HG03521 (cell line): ENCODE results near the gene KCNMA1.
"Not testable (repeated sequence)": the region's sequence is repeated elsewhere in the genome, so short reads cannot be mapped to it uniquely, and the experiment has no call there.

Experiments used
- ATAC-seq: cut with Tn5 transposase; IDR thresholded peaks from one replicate; pipeline ENCODE4 v1.9.1; 2021; ENCODE audit warnings: mild to moderate bottlenecking, moderate library complexity; ENCODE audit not compliant: unreplicated experiment

The KCNMA1 gene

DNA sequence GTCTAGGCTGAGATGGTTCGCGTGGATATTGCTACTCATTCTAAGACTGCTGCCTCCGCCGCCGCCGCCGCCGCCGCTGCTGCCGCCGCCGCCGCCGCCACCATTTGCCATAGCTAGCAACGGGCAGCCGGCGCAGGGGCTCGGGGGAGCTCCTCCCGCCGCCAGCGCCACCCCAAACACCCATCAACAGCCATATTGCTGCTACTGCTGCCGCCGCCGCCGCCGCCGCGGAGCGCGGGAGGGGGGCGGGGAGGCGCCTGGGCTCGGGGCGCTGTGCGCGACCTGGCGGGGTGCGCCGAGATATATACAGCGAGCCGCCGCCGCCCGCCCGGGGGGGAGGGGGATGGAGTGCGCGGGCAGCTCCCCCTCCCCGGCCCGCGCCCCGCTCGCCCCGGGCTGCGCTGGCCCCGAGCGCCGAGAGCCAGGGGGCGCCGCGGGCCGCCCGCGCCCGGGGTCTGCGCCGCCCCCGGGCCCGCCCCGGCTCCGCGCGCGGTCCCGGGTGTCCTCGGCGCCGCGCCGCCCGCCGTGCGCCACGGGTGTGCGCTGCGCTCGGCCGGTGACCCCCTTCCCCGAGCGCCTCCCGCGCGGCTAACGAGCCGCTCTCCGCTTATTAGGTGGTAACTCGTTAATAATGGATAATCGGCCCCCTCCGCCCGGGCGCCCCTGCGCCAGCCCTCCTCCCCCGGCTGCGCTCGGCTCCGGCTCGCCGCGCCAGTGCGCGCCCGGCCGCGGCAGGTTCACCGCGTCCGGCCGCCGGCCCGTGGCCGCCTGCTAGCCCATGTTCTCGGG lies at the start of gene KCNMA1:
KCNMA1 (minus strand) TSS at position 277 of the 789 bp plus-strand sequence.
- ATAC-seq: no peak

DNA sequence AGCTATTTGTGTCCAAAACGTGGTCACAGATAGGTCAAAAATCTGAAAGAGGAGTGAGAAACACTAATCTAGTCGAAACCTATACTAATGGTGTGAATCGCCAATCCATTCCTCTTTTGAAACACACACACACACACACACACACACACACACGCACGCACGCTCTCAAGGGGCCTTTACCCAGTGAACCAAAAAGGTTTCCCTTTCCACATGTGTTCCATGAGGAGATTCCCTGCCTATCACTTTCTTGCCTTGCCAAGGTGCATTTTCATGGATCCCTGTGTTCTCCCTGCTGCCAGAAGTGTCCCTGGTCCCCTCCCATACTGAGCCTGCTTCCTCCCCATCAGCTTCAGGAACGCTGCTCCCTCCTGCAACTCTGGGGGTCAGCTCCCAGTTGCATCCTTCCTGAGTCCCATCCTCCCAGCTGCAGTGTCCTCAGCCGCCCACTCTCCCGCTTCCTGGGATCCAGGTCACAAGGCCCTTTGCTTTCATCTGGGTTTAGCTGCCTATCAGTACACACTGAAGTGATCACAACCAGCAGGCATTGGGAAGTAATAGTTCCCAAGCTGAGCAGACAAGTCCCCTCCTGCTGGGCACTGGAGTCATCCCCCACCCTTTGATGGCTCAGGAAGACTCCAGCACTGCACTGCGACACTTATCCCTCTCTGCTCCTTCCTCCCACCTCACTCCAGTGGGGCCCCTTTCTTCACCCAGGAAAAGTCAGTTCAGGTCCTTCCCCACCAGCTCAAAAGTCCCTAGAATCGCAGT lies 49.2 kb upstream of the KCNMA1 start:
- no peak for ATAC-seq

DNA sequence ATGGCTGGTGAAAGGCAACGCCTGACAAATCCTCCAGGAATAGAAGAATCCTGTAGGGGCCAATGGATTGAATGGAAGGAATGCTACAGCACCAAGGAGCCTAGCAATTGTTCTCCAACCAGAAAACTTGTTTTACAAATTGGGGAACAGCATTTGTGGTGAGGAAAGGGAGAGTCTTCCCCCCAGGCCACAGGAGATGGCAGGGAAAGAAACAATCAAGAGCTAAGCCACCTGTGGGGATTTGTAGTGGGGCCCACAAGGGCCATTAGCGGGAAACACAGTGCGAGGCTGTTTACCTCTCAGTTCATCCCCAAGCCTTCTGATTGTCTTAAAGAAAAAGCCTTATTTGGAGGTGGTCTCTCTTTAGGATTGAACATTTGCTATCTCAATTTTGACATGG lies 48.5 kb upstream of the KCNMA1 start:
- no peak for ATAC-seq

DNA sequence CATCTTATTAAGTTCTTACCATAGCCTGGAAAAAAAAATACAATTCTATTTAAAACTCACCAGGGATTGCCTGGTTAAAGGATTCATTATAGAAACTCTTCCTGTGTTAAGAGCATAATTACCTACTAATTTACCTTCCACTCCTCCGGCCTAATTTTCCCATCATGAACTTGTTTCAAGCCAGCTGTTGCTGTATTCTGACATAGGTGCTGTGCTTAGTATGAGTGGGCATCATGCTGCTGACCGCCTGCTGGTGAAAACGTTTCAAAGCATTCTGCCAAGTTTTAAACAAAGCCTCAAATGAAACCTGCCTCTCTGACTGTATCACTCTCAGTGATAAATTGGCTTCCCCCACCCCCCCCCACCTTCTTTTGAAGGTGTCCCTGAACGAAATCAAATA lies 47.8 kb upstream of the KCNMA1 start:
- ATAC-seq: no peak

DNA sequence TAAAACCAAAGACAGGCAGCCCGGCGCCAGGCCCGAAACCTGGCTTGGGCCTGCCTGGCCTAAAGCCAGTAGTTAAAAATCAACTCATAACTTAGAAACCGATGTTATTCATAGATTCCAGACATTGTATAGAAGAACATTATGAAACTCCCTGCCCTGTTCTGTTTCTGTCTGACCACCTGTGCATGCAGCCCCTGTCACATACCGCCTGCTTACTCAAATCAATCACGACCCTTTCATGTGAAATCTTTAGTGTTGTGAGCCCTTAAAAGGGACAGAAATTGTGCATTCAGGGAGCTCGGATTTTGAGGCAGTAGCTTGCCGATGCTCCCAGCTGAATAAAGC lies 45.5 kb upstream of the KCNMA1 start:
- not testable (repeated sequence) for ATAC-seq

DNA sequence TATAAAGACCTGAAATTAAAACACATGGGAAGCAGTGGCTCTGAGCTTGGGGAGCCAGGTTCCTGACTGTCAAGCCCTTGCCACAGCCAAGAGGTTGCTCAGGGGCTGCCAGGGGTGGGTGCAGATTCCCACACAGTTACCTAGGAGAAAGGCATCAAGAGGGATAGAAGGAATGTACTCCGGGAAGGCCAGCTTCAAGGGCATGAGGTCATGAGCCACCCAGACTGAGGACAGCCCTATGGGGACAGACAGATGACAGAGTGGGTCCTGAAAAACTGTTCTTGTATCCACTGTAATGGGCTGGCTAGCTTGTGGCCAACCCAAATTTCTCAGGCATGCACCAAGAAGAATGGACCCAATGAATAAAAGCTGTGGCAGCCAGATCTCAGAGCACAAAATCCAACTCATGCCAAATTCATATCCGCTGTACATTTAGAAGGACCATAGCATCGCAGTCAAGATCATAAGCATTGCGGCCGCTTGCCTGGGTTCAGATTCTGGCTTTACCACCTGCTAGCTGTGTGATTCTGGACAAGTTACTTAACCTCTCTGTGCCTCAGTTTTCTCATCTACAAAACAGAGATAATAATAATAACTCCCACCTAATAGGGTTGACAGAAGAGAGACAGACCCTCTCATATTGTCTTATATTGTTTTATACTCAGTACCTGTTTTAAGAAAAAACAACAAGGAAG lies 44.9 kb upstream of the KCNMA1 start:
- no peak for ATAC-seq

DNA sequence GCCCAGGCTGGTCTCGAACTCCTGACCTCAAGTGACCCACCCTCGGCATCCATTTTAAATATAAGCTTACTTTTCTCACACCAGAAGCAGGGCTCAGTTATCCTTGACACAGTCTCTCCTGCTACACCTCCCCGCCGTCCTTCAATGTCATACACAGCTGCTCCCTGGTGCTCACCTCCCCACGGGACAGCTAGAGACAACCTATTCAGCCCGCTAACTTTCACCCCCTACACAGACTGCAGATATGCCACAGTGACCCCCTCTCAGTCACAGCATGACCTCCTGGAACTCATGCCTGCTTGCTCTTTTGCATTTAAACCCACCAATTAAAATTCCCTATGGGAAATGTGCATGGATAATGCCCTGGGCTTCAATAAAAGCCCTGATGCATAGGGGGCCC lies 44.2 kb upstream of the KCNMA1 start:
- no peak for ATAC-seq

DNA sequence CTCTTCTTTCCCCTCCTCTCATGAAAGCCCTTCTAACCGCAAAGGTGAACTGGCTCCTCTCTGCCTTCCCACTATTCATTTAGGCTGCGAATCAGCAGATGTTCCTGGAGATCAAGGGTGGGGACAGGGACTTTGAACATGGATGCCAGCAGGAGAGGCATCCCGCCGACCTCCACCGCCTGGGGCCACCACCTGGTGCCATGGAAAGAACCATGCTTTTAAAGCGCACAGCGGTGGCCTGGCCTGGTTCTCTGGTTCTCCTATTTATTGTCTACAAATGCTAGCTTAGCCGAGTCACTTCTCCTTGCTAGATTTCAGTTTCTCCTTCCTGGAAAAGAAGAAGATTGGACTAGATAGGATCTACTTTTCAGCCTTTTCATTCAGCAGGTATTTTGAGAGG lies 43.2 kb upstream of the KCNMA1 start:
- no peak for ATAC-seq

DNA sequence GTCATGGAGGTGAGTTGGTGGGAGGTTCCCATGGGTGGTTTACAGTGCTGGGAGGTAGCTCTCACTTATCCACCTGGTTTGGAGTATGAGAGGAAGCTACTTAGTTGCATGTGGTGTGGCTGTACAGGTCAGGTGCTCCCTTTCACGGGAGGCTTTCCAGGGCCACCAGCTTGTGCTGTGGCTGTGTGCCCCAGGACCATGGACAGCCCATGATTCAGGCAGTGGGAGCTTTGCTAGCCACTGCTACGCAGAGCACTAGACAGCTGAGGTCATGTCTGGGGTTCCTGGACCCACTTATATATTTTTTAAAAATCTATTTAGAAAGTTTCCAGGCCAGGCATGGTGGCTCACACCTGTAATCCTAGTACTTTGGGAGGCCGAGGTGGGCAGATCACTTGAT lies 42.5 kb upstream of the KCNMA1 start:
- ATAC-seq: no peak

DNA sequence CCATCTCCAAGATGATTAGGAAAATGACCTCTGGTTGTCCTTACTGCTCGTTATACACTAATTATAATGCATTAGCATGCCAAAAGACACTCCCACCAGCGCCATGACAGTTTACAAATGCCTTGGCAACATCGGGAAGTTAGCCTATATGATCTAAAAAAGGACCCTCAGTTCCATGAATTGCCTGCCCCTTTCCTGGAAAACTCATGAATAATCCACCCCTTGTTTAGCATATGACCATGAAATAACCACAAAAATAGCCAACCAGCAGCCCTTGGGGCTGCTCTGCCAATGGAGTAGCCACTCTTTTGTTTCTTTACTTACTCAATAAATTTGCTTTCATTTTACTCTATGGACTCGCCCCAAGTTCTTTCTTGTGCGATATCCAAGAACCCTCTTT lies 41.6 kb upstream of the KCNMA1 start:
- ATAC-seq: no peak

DNA sequence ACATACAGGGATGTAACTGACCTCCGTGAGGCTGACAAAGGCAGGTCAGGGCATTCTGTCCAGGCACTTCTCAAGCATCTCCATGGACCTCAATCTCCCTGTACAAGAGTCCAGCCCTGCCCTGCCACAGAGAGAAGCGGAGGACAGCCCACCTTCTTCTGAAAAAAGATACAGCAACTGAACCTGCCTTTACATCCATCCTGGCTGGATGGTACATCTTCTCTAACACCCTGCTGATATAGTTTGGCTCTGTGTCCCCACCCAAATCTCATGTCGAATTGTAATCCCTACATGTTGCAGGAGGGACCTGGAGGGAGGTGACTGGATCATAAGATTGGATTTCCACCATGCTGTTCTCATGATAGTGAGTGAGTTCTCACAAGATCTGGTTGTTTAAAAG lies 40.5 kb upstream of the KCNMA1 start:
- no peak for ATAC-seq

DNA sequence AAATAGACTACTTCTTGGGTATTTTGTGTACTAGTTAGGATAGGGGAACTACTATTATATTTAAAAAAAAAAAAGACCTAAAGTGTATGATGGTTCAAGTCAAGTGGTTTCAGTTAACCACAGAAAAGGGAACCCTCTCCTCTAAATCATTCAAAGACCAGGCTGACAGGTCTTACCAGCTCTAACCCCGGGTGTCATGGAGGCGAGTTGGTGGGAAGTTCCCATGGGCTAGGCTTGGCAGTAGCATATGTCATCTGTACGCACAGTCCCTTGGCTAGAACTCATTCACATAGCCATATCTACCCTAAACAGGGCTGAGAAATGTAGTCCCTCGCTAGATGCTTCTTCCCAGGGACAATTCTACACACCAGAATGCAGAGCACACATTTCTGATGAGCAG lies 37.7 kb upstream of the KCNMA1 start:
- ATAC-seq: no peak

DNA sequence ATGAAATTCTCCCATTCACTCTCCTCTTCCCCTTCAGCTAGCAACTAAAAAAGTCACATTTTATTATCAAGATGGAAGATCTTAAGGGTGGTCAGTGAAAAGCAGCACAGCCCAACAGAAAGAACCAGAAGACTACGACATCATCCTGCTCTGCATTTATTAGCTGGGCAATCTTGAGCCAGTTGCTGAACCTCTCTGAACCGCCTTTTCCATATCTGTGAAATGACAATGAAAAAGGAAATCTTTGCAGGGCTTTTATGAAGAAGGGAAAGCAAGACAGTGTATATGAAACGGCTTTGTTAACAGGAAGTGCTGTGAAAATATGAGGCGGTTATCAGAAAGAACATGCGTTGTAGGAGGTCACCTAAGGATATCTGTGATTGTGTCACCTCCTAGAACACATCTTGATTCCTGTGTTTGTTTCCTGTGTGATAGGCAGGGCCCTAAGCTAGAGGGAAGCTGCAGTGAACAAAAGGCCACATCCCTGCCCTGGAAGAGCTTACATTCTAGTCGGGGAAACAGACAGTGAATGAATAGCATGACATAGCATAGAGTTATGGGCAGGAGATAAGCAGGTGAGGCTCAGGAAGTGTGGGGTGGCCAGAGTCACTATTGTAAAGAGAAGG lies 36.0 kb upstream of the KCNMA1 start:
- ATAC-seq: no peak

DNA sequence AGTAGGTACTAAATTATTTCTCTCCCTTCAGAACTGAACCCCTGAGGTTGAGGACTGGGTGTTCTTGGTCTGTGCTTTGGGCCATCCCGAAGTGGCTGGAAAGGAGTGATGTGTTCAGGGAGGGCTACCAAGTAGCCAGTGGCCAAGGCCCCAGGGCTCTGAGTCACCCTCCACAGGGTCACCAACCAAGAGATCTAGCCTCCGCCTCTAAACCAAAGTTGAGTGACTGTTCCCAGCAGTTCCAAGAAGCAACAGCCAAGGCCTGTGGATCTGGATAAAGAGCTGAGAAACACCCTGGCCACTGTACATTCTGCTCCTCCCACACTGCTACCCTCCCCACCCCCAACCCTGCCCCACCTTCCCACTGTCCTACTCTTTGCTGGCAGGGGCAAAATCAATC lies 35.5 kb upstream of the KCNMA1 start:
- no peak for ATAC-seq

DNA sequence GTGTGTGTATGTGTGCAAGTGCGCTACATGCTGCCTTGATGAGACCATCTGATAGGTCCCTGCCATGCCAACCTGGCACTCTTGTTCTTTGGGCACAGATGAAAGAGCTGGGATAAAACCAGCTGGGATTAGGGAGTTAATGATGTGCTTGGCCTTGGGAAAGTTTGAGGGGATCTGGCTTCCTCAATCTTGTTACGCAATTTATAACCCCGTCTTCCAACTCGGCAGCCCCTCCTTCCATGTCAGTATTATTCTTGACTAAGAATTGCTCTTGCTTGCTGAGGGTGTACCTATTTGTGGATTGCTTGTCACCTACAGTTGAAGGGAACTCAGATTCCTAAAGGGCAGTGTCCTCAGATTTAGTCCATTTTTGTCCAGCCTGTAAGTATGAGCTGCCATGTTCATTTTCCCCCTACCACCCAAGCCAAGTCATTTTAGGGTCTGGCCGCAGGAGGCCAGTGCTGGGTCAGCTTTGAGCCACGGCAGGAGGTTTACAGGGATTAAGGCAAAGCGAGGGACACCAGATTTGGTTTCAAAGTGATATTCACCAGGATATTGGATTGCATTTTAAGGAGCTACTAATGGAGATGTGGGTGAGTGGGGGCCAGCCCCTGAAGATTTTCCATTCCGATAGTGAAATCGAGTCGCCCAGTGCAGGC lies 34.1 kb upstream of the KCNMA1 start:
- no peak for ATAC-seq

DNA sequence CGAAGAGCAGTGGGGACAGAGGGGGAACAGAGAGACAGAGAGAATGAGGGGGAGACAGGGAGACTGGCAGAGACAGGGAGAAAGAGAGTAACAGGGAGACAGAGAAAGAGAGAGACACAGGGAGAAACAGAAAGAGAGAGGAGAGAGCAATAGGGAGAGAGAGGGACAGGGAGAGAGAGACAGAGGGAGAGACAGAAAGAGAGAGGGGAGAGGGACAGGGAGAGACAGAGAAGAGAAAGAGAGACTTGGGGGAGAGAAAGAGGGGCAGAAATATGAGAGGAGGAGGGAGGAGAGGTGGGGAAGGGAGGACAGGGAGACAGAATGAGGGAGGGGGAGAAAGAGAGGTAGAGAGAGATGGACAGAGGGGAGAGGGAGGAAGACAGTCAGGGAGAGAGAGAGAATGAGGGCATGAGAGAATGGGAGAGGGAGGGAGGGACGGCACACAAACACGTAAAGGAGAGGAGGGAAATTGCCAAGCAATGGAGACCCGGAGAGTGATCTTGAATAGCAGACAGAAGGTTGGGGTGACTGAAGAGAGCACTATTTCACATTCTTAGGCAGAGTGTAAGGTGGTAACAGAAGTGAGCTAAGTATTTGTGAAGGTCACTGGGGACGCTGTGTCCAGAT lies 33.3 kb upstream of the KCNMA1 start:
- no peak for ATAC-seq

DNA sequence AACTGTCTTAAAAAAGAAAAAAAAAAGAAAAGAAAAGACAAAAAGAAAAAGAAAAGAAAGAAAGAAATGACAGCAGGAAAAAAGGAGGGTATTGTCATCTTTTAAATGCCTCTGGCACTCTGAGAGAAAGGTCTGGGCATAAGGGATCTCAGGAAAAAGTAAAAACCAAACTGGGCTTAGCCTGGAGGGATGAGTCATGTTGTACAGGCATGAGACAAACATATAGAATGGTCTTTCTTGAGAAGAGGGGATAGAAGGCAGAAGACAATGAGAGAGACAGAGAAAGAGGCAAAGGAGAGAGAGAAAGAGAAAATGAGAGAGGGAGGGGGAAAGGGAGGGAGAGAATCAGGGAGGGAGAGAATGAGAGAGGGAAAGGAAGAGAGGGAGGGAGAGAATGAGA lies 32.3 kb upstream of the KCNMA1 start:
- no peak for ATAC-seq

DNA sequence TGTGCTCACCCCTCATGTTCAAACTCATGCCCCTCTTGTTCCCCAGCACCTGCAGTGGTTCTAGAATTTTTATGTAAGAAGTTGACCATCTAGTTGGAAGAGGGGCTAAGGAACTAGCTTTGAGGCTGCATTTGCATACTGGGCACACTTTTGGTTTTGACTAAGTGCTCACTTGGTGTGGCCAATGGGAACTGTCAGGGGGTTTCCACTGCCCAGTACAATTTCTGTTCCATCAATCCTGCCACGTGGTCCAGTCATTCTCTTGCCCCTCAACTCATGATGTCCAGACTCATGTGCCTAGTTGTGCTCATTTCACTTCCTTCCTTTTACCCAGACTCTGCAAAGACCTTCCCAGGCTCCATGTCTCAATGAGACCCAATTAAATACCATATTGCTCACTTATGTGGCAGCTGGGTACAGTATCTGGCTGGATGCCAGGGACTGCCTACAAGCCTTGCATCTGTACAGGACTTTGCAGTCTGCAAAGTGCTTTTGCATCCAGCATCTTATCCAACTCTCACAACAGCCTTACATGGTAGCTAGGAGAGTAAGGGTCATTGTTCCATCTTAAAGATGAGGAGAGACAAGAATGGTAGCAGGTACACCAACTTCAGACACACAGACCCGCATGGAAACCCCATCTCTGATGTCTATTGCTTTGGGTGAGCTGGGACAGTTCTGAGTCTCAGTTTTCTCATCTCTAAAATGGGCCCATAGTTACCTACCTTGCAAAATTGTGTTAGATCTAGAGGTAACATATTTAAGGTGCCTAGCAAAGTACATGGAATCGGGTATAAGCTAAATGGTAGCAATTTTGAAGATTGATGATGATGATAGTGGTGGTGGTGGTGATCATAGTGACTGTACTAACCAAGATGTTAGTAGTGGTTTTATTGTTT lies 30.1 kb upstream of the KCNMA1 start:
- ATAC-seq: no peak

DNA sequence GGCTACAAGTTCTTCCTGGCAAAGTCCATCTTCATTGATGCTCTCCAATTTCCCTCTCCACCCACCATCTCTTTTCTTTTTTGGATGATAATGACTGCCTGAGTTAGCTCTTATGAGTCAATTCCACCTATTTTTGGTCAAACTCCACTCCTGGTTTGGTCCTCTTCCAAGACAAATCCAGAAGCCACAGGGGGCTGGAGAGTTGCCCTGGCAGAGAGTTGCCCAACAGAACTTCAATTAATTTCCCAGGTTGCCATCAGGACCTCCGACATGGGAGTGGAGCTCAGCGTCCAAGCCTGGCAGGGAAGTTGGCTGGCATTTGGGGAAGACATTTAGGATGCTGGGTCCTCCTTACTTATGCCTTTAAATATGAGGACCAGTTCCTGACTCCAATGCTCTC lies 29.2 kb upstream of the KCNMA1 start:
- no peak for ATAC-seq

DNA sequence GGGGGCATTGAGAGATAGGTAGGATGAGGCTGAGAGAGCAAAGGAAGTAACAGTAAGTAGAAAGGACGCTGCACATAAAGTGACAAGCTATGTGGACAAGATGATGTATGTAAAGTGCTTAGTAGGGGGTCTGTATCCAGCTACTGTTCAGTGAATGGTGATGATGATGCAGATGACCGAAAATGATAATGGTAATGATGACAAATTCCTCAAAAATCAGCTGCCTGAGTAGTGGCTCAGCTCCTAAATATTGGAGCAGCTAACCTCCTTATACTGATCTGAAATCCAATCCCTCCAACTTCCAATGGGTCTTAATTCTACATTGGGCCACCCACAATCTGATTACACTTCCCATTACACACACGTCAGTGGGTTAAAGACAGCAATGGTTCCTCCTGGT lies 27.1 kb upstream of the KCNMA1 start:
- no peak for ATAC-seq
